GM21737 (cell line): ENCODE data around the gene CDX1.

Source experiments
- ATAC-seq: cut with Tn5 transposase; IDR thresholded peaks from one replicate; pipeline ENCODE4 v1.9.1; 2021; ENCODE audit warnings: mild to moderate bottlenecking, moderate library complexity; ENCODE audit not compliant: unreplicated experiment

The CDX1 gene

DNA sequence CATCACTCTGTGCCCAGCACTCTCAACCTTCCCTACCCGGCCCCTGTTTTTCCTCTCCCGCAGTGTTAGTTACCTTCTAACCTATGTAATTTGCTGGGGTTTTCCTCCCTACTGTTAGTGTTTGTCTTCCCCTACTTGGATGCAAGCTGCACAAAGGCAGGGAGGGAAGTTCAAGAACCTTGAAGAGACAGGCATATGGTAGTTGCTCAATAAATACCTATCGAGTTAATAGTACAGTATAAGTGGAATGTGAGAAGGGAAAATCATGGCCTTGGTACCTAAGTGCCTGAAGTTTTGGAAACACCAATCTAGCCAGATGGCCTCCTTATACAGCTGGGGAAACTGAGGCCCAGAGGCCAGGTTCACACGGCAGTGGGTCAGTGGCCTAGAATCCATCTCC lies 35.1 kb upstream of the CDX1 start:
- ATAC-seq = no peak

- ATAC-seq = no peak
Observed at GRCh38 chr5:150131978-150132694, 34.4 kb upstream of the CDX1 start.

- ATAC-seq = no peak
Observed at GRCh38 chr5:150132740-150133139, 33.8 kb upstream of the CDX1 start.

DNA sequence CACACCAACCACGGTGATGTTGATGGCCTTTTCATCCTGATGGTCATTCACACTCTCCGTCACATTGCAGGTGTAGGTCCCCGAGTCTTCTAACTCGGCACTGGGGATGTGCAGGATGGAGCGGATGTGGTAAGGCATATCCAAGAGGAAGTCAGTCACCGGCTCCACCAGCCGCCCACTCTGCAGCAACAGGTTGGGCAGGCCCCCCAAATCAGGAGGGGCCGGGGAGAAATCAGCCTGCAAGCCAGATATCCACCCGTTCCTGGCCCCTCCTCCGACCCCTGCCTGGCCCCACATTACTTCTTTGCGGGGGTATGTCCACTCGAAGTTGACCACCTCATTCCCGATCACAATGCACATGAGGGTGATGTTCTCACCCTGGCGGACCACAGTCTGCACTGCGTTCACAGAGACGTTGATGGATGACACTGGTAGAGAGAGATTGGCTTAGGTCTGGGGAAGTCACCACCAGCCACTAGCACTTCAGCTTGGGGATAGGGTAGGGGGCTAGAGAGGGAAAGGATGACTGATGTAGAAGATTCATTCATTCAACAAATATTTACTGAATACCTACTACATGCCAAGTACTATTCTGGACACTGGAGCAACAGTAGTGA lies 32.9 kb upstream of the CDX1 start:
- no peak for ATAC-seq

DNA sequence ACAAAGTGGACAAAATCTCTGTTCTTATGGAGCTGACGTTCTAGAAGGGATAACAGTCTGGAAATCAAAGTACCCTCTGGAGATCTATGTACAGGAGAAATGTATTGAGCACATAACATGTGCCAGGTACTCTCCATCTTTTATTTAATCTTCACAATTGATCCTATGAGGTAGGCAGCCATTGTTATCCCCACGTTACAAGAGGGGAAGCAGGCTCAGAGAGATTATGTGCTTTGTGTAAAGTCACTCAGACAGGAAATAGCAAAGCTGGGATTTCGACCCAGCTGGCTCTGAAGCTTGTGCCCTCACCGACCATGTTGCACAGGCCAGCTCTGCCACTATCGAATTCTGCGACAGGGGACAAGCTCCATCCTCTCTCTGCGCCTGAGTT lies 32.4 kb upstream of the CDX1 start:
- no peak for ATAC-seq

DNA sequence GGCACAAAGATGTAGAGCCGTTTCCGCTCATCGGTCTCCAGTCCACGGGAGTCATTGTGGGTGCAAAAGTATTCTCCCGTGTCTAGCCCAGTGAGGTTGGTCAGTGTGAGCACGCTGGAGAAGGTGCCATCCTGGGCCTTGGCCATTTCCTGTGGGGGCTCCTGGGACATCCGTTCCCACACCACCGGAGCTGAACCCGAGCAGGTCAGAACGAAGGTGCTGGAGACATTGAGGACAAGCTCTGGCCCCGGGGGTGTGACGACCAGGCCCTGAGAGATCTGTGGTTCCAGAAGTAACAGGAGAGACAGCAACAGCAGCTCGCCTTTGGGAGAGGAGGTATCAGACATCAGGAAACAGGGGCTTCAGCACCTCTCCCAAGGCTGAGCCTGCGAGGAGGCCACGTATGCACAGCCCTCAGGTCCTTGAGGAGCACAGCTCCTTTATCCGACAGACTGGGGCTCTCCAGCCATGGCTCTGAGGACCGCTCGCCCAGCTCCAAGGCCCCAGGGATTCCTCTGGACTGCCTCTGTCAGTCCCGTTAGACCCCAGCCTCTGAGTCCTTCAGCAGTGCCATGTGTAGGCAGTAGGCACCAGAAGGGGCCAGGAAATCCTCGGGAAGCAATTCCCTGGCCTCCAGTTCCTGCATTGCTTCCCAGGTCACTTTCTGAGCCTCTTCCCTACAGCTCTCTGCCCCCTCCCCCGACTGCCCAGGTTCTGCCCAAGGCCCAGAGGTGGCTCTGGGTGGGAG lies 30.8 kb upstream of the CDX1 start:
- ATAC-seq = no peak

DNA sequence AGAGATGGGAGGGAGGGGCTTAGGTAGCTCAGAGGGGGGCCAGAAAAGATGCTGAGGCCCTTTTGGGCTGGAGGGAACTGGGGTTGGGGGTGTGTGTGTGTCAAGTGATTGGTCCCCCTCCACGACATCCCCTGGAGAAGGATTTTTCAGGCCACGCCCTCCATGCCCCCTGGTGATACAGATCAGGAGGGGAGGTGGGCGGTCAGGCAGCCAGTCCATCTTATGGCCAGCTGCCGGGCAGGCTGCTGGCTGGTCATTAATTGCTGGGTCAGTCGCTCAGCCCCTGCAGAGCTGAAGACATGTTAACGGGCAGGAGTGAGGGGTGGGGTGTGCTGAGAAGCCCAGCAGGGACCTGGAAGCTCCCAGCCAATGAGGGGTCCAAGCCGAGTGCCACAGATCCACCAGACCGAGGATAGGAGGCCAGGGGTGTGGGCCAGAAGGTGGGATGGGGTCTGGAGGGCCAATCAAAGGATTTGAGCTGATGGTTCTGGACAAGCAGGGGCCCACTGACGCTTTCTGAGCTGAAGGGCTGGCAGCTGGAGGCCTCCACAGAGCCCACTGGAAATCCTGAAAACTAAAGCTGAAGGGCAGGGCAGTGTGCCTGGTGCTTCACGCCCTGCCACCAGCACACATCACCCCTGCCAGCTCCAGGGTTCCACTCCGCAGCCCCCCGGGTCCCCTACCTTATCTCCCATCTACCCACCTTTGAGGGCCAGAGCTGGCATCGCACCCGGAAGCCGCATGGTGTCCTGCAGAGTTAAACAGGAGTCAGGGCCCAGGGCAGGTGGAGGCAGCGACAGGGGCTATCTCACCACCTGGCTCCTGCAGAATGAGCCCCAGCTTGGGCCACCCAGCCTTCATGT lies 30.0 kb upstream of the CDX1 start:
- no peak for ATAC-seq

DNA sequence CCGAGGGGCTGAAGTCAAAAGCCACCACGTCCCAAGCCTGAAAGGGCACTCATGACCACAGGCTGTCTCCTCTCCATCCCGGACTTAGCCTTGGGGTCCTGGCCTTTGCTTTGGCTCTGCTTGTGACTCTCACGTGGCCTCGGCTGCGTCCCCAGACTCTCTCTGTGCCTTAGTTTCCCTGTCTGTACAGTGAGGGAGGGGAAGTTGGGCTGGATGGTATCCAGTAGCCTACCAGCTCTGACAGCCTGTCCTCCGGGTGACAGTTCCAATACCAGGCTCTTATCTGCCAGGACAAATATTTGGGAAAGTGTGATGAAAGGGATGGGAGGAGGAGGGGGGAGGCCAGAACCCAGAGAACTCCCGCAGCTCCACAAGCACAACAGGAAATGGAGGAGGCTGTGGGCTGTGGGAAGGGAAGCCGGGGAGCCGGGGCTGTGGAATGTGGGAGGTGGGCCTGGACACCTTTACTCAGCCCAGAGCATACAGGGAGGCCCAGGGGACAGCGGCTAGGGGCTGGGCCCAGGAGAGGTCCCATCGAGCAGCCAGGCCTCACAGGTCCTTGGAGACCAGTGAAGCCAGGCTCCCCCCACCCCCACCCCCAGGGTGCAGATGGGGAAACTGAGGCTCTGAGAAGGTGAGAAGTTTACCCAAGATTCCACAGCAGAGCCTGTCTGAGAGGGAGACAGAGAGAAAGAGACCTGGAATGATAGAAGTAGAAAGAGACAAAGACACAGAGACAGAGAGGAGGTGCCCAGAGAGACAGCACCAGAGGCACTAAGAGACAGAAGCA lies 29.2 kb upstream of the CDX1 start:
- ATAC-seq = no peak

- no peak for ATAC-seq
Observed at GRCh38 chr5:150137997-150138396, 28.6 kb upstream of the CDX1 start.

- no peak for ATAC-seq
Observed at GRCh38 chr5:150138551-150139265, 27.9 kb upstream of the CDX1 start.

GRCh38 chr5:150139334-150139733 lies 27.2 kb upstream of the CDX1 start:
- no peak for ATAC-seq

DNA sequence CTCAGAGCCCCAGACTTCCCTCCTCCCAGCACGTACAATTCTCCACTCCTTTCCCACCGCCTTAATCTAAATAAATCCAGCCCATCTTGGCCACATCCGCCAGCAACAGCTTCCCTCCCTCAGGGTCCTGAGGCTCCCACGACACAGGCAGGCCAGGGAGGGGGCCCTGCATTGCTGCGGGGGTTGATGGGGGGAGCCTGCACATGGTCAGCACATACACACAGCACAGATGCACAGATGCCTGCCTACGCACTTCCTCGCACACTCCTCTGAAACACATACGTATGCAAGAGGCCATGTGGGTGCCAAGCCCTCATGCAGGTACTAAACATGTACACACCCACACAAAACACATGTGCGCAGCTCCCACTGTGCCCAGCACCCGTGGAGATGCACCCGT lies 25.7 kb upstream of the CDX1 start:
- ATAC-seq = no peak

DNA sequence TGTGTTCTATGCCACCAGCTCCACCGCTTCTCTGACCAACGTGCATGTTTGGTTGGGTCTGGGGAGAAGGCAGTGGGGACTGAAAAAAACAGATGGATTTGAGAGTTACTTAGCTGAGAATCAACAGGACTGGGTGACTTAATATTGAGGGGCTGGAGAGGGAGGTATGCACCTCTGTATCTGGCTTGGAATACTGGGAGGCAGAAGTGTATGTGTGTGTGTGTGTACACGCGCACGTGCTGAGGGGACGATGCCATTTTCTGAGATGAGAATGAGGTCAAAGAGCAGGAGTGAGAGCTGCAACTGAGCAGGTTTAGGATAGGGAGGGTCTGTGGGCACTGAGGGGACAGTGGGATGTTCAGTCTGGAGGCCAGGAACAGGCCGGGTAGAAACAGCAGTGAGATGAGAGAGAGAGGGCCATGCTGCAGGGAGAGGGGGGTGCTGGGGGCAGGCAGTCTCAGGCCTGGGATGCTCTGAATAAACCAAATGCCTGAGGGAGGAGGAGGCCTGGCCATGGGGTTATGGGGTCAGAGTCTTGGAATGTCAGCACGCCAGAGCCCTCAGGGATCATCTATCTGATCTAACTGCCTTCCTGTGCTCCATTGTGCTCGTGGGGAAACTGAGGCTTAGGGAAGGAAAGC lies 24.9 kb upstream of the CDX1 start:
- no peak for ATAC-seq

GRCh38 chr5:150142185-150142958 lies 24.2 kb upstream of the CDX1 start:
- no peak for ATAC-seq

GRCh38 chr5:150142959-150143349 lies 23.6 kb upstream of the CDX1 start:
- no peak for ATAC-seq

GRCh38 chr5:150143350-150144245 lies 23.0 kb upstream of the CDX1 start:
- no peak for ATAC-seq

- no peak for ATAC-seq
Observed at GRCh38 chr5:150144246-150144801, 22.3 kb upstream of the CDX1 start.
